ENCODE measurements around the gene PIEZO1.

PIEZO1 gene

GRCh38 chr16:88719267-88719932, 65.6 kb downstream of the PIEZO1 start:
- no peak overlapping the region for H3K27ac ChIP-seq
- TF ChIP-seq CTCF (conservative IDR thresholded peaks at IDR 0.05) (no peak), ZFX (IDR thresholded peaks at IDR 0.05) (no peak)

- H3K27ac ChIP-seq, result no peak overlapping the region
- TF ChIP-seq CTCF (conservative IDR thresholded peaks at IDR 0.05), result no peak
- no peak for TF ChIP-seq ZFX (IDR thresholded peaks at IDR 0.05)
Observed at GRCh38 chr16:88718178-88718577, 66.8 kb downstream of the PIEZO1 start.

GRCh38 chr16:88716601-88717001, 68.4 kb downstream of the PIEZO1 start:
- no peak overlapping the region for H3K27ac ChIP-seq
- TF ChIP-seq CTCF (conservative IDR thresholded peaks at IDR 0.05), result no peak
- no peak for TF ChIP-seq ZFX (IDR thresholded peaks at IDR 0.05)

GRCh38 chr16:88716201-88716600, 68.8 kb downstream of the PIEZO1 start:
- H3K27ac ChIP-seq, result no peak overlapping the region
- TF ChIP-seq ZFX (IDR thresholded peaks at IDR 0.05), result no peak

- no peak overlapping the region for H3K27ac ChIP-seq
- TF ChIP-seq CTCF (conservative IDR thresholded peaks at IDR 0.05), result no peak
- TF ChIP-seq ZFX (IDR thresholded peaks at IDR 0.05), result no peak
Observed at GRCh38 chr16:88715312-88716190, 69.5 kb downstream of the PIEZO1 start.

- no peak overlapping the region for H3K27ac ChIP-seq
- TF ChIP-seq ZFX (IDR thresholded peaks at IDR 0.05) (no peak), CTCF (conservative IDR thresholded peaks at IDR 0.05) (no peak)
Observed at GRCh38 chr16:88714420-88715302, 70.4 kb downstream of the PIEZO1 start.

- TF ChIP-seq CTCF (conservative IDR thresholded peaks at IDR 0.05), result no peak
- no peak for TF ChIP-seq ZFX (IDR thresholded peaks at IDR 0.05)
- H3K27ac ChIP-seq, result no peak overlapping the region
Observed at GRCh38 chr16:88713568-88714419, 71.2 kb downstream of the PIEZO1 start.

All from C4-2B (cell line).